Gastrocnemius medialis (tissue), 4 donors: Measurements from ENCODE around the gene TAGLN. TPM values are rescaled to one million over a fixed set of nuclear protein-coding genes. Genes with fewer than 3 reads are reported as not detected.

ENCODE experiments used
- ATAC-seq, 2 donors: fragments of 150-250 bp; one replicate each; pipeline ENCODE4 v1.9.1; 2016
- DNase-seq, 2 donors: peaks; one replicate each; pipeline ENCODE4 v3.0.0-alpha.2; 2019
- H3K27ac ChIP-seq, 4 donors: fragments of 200-600 bp; sonication (generic); 1 replicate in 1 of 4; 2 replicates in 3 of 4; pipeline ENCODE4 v1.5.1; 2016 to 2018; ENCODE audit warnings: mild to moderate bottlenecking in 2 of 4, moderate library complexity in 1 of 4
- H3K27me3 ChIP-seq, 3 donors: fragments of 200-600 bp; sonication (generic) in 2 of 3; 1 replicate in 1 of 3; 2 replicates in 2 of 3; pipeline versions ENCODE4 v1.5.1 to v1.6.0; 2016 to 2019; ENCODE audit warnings: mild to moderate bottlenecking in 1 of 3, moderate library complexity in 1 of 3
- H3K36me3 ChIP-seq, 2 donors: fragments of 200-600 bp; sonication (generic) in 1 of 2; one replicate each; pipeline ENCODE4 v1.5.1; 2017 to 2018
- H3K4me1 ChIP-seq, 2 donors: fragments of 200-600 bp; sonication (generic) in 1 of 2; one replicate each; pipeline ENCODE4 v1.5.1; 2016 to 2017; ENCODE audit warnings: mild to moderate bottlenecking in 2 of 2
- H3K4me3 ChIP-seq, 4 donors: fragments of 200-600 bp; sonication (generic) in 3 of 4; 1 replicate in 1 of 4; 2 replicates in 3 of 4; pipeline ENCODE4 v1.5.1; 2016 to 2019; ENCODE audit warnings: mild to moderate bottlenecking in 2 of 4
- H3K9me3 ChIP-seq, 3 donors: fragments of 200-600 bp; sonication (generic) in 2 of 3; 1 replicate in 1 of 3; 2 replicates in 2 of 3; pipeline ENCODE4 v1.5.1; 2016 to 2019
- POLR2A ChIP-seq, 2 donors: fragments of 450-650 bp; IDR thresholded peaks; one replicate each; pipeline ENCODE4 v1.6.1; 2017; ENCODE audit warnings: antibody characterized with exemption in 2 of 2, mild to moderate bottlenecking in 2 of 2, moderate library complexity in 2 of 2
- in situ Hi-C, 4 donors: fragments of 200-750 bp; cut with MboI; loops; one replicate each; pipeline versions ENCODE4 v1.15.0 to v1.8.0; 2017; ENCODE audit warnings: low sequenced_read_pairs in 4 of 4
- intact Hi-C: fragments of 100-400 bp; cut with DNase I; formaldehyde crosslinking; loops from one replicate; pipeline ENCODE4 v1.15.1; 2023; ENCODE audit warnings: low total_unique reads
- total RNA-seq, 4 donors: library from RNA; depleted of rRNA; stranded (reverse); fragments of >200 nt; gene quantifications; one replicate each; pipeline versions ENCODE4 v1.1.0 to v1.2.3, GENCODE V29; 2016
- TF ChIP-seq, protein P1 (sequence below), 5 experiments: fragments of 450-650 bp in 3 of 5; fragments of 200-600 bp in 2 of 5; sonication (generic) in 2 of 5; IDR thresholded peaks in 4 of 5; conservative IDR thresholded peaks in 1 of 5; 1 replicate in 4 of 5; 2 replicates in 1 of 5; pipeline ENCODE4 v1.5.1; 2016 to 2019; ENCODE audit warnings: antibody characterized with exemption in 5 of 5, mild to moderate bottlenecking in 3 of 5, moderate library complexity in 3 of 5

TAGLN gene
- total RNA-seq, 4 donors from 2014 or later: 27.4 to 191 (median 124) TPM

DNA sequence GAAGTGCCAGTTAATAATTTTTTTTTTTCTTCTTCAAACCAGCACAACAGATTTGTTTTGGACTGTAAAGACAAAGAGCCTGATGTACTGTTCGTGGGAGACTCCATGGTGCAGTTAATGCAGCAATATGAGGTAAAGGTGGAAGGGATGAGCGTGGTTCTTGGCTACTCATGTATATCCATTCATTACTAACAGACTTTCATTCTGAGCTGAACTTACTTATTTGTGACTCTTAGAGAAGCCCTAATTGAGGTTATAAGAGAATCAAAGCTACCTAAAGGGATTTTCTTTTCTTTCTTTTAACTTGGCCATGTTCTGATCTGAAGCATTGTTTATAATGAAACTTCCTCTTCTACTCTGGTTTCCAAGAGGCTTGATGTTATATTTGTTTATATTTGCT lies 39.3 kb upstream of the TAGLN start:
- no peak for ATAC-seq
- Histone ChIP-seq H3K4me3 (no peak overlapping the region), H3K36me3 (peaks cover 0 to 58% of the 10 kb centered on the region in 2 donors), H3K4me1 (peaks cover 4 to 7% of the 10 kb centered on the region in 2 donors), H3K27me3 (no peaks in the 10 kb centered on the region), H3K9me3 (no peaks in the 10 kb centered on the region), H3K27ac (no peak overlapping the region)
- DNase-seq: no peak
- TF ChIP-seq, protein P1, sequence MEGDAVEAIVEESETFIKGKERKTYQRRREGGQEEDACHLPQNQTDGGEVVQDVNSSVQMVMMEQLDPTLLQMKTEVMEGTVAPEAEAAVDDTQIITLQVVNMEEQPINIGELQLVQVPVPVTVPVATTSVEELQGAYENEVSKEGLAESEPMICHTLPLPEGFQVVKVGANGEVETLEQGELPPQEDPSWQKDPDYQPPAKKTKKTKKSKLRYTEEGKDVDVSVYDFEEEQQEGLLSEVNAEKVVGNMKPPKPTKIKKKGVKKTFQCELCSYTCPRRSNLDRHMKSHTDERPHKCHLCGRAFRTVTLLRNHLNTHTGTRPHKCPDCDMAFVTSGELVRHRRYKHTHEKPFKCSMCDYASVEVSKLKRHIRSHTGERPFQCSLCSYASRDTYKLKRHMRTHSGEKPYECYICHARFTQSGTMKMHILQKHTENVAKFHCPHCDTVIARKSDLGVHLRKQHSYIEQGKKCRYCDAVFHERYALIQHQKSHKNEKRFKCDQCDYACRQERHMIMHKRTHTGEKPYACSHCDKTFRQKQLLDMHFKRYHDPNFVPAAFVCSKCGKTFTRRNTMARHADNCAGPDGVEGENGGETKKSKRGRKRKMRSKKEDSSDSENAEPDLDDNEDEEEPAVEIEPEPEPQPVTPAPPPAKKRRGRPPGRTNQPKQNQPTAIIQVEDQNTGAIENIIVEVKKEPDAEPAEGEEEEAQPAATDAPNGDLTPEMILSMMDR (IDR thresholded peaks at IDR 0.05 in 4 of 5, conservative IDR thresholded peaks at IDR 0.05 in 1 of 5): no peak
- no peak for TF ChIP-seq POLR2A (IDR thresholded peaks at IDR 0.05)
- in situ Hi-C loops (no loop called here), intact Hi-C loops (no loop called here)

DNA sequence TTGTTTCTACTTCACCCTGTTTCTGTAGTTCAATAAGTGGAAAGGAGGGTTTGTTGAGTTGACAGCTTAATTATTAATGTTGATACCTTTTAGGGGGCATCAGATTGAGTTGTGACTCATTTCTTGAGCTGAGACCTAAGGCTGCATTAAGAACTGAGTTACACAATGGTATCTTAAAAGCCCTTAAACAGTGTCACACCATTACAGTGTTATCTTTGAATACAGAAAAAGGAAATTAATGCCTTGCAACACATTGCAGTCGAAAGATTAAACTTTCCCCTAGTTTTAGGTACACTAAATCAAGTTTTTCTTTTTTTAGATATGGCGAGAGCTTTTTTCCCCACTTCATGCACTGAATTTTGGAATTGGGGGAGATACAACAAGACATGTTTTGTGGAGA lies 38.3 kb upstream of the TAGLN start:
- ATAC-seq: no peak
- in situ Hi-C loops (no loop called here), intact Hi-C loops (no loop called here)
- Histone ChIP-seq H3K9me3 (no peaks in the 10 kb centered on the region), H3K27me3 (no peaks in the 10 kb centered on the region), H3K4me3 (no peak overlapping the region), H3K27ac (no peak overlapping the region), H3K36me3 (peaks cover 0 to 63% of the 10 kb centered on the region in 2 donors), H3K4me1 (peaks cover 4 to 7% of the 10 kb centered on the region in 2 donors)
- no peak for DNase-seq
- TF ChIP-seq POLR2A (IDR thresholded peaks at IDR 0.05): no peak
- TF ChIP-seq, protein P1 (IDR thresholded peaks at IDR 0.05 in 4 of 5, conservative IDR thresholded peaks at IDR 0.05 in 1 of 5): no peak

DNA sequence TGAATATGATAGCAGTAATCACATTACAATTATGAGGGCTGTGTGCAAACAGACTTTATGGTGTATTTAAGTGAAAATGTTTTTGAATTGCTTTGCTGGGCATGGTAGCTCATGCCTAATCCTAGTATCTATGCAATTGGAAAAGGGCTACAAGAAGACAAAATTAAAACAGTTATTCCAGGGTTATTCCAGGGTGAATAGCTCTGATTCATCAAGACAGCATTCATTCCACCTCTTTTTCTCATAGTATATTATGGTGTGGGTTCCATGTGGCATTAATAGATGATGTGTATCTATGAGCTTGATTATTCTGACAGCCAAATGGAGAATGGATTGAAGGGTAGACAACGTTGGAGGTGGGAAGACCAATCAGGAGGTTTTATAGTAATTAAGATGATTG lies 32.7 kb upstream of the TAGLN start:
- TF ChIP-seq, protein P1 (IDR thresholded peaks at IDR 0.05 in 4 of 5, conservative IDR thresholded peaks at IDR 0.05 in 1 of 5): no peak
- TF ChIP-seq POLR2A (IDR thresholded peaks at IDR 0.05): no peak
- no peaks in the 10 kb centered on the region for H3K27me3 ChIP-seq
- DNase-seq (no peak), ATAC-seq (no peak)
- intact Hi-C loops: no loop called here
- H3K4me3 ChIP-seq: no peak overlapping the region
- H3K9me3 ChIP-seq: no peaks in the 10 kb centered on the region
- peaks cover 0 to 75% of the 10 kb centered on the region in 2 donors for H3K36me3 ChIP-seq
- no peak overlapping the region for H3K27ac ChIP-seq
- in situ Hi-C loops: no loop called here
- H3K4me1 ChIP-seq: peaks cover 22 to 27% of the 10 kb centered on the region in 2 donors

DNA sequence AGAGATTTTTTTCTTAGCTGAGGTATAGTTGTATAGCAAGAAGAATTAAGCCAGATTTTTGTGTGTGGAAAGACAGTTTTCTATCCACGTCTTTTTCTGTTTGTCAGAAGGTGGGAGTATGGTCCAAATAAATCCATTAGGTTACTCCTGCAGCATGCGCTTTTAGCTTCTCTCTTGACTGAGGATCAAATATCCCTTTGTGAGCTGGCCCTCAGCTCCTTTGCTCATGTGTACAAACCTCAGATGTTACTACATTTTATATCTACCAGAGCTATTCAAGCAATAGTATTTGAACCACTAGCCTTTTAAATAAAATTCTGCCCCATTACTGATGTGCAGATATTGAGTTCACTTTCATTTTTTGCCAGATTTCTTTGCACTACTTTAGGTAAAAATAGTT lies 29.4 kb upstream of the TAGLN start:
- H3K4me3 ChIP-seq: no peak overlapping the region

More for the DNA sequence above, 29.4 kb upstream of the TAGLN start:
- TF ChIP-seq POLR2A (IDR thresholded peaks at IDR 0.05): no peak
- TF ChIP-seq, protein P1 (IDR thresholded peaks at IDR 0.05 in 4 of 5, conservative IDR thresholded peaks at IDR 0.05 in 1 of 5): no peak
- DNase-seq (no peak), ATAC-seq (peak; percentile 70 to 72)
- in situ Hi-C loops (no loop called here), intact Hi-C loops (loop anchor here (2.0 to 10.0 kb wide), 2 partner anchors 25 to 155 kb away; partner anchors contain the start of genes CEP164 and PAFAH1B2)
- peaks cover 38 to 48% of the 10 kb centered on the region in 2 donors for H3K4me1 ChIP-seq
- peaks cover 0 to 43% of the 10 kb centered on the region in 2 donors for H3K36me3 ChIP-seq
- no peaks in the 10 kb centered on the region for H3K27me3 ChIP-seq
- H3K9me3 ChIP-seq: no peaks in the 10 kb centered on the region
- peak overlapping the region; percentile 57 to 90 (median 76) for H3K27ac ChIP-seq
